Smooth muscle cell (in vitro differentiated cells): ENCODE measurements around the gene MYL7. TPM values are rescaled to one million over a fixed set of nuclear protein-coding genes. Genes with fewer than 3 reads are reported as not detected.
"Not testable (repeated sequence)": the region's sequence is repeated elsewhere in the genome, so short reads cannot be mapped to it uniquely, and the experiment has no call there.

Source experiments
- DNase-seq: peaks from one replicate; lab custom pipeline; 2025; ENCODE audit not compliant: unreplicated experiment; lab: John Stamatoyannopoulos, UW
- H2AFZ ChIP-seq: fragments of 200-600 bp; sonication (generic); 2 replicates; pipeline ENCODE4 v1.6.0; 2016; ENCODE audit warnings: antibody characterized with exemption, low read depth, mild to moderate bottlenecking
- H3F3A ChIP-seq: fragments of 200-600 bp; sonication (generic); 2 replicates; pipeline ENCODE4 v1.6.0; 2017; ENCODE audit warnings: antibody characterized with exemption, low read depth
- H3K27ac ChIP-seq: fragments of 200-600 bp; sonication (generic); 2 replicates; pipeline ENCODE4 v1.5.1; 2016; ENCODE audit warnings: low read depth, mild to moderate bottlenecking
- H3K27me3 ChIP-seq: fragments of 200-600 bp; sonication (generic); 2 replicates; pipeline ENCODE4 v1.6.1; 2016; ENCODE audit warnings: low read depth, mild to moderate bottlenecking
- H3K36me3 ChIP-seq: fragments of 200-600 bp; sonication (generic); 2 replicates; pipeline ENCODE4 v1.5.1; 2016; ENCODE audit warnings: low read depth
- H3K4me1 ChIP-seq: fragments of 200-600 bp; sonication (generic); 2 replicates; pipeline ENCODE4 v1.5.1; 2016; ENCODE audit warnings: low read depth
- H3K4me2 ChIP-seq: fragments of 200-600 bp; sonication (generic); 2 replicates; pipeline ENCODE4 v1.6.0; 2016; ENCODE audit warnings: mild to moderate bottlenecking
- H3K4me3 ChIP-seq: fragments of 200-600 bp; sonication (generic); 2 replicates; pipeline ENCODE4 v1.5.1; 2016; ENCODE audit warnings: mild to moderate bottlenecking
- H3K79me2 ChIP-seq: fragments of 200-600 bp; sonication (generic); 2 replicates; pipeline ENCODE4 v1.6.0; 2016; ENCODE audit warnings: low read depth, mild to moderate bottlenecking
- H3K9ac ChIP-seq: fragments of 200-600 bp; sonication (generic); 2 replicates; pipeline ENCODE4 v1.6.0; 2016; ENCODE audit warnings: low read depth
- H3K9me3 ChIP-seq: fragments of 200-600 bp; sonication (generic); replicated peaks from 2 replicates; pipeline ENCODE4 v1.5.1; 2016; ENCODE audit warnings: low read depth
- H4K20me1 ChIP-seq: fragments of 200-600 bp; sonication (generic); 2 replicates; pipeline ENCODE4 v1.6.0; 2016; ENCODE audit warnings: low read depth
- WGBS: methylation state at CpG from one replicate; pipeline ENCODE4 v1.1.7; 2016; ENCODE audit warnings: low lambda C conversion rate; 5-methylcytosine and 5-hydroxymethylcytosine counted together
- polyA plus RNA-seq: library from polyadenylated mRNA; unstranded; fragments of >200 nt; fragmentation: Nextera tagmentation; extraction: Ambion mirVana; gene quantifications from 2 replicates; pipeline ENCODE4 v1.2.1, GENCODE V29; 2016
- total RNA-seq: library from RNA; depleted of rRNA; stranded (reverse); fragments of >200 nt; gene quantifications from 2 replicates; pipeline ENCODE4 v1.2.3, GENCODE V29; 2014
- TF ChIP-seq, protein P1 (sequence below): fragments of 200-600 bp; sonication (generic); IDR thresholded peaks from 2 replicates; pipeline ENCODE4 v1.5.1; 2017; ENCODE audit warnings: borderline replicate concordance, mild to moderate bottlenecking, antibody characterized with exemption; ENCODE audit not compliant: insufficient read depth, poor library complexity, severe bottlenecking

MYL7 gene
- total and polyA plus RNA-seq, 2 experiments from 2014 or later = 35.8 to 95.1 TPM

DNA sequence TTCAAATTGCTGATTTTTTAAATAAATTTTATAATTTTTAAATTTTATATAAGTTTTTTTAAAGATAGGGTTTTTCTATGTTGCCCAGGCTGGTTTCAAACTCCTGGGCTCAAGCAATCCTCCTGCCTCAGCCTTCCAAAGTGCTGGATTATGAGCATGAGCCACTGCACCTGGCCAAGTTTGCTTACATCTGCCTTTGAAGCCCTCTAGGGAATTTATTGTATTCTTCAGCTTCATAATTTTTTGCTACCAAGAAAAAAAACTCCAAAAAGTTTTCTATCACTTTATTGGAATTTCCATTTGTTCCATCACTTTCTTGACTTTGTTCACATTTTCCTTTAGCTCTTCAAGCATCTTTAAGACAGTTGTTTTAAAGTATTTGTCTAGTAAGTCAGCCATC lies 14.0 kb downstream of the MYL7 start:
- no peak overlapping the region for H3K9ac ChIP-seq
- no peaks in the 10 kb centered on the region for H4K20me1 ChIP-seq
- H3K79me2 ChIP-seq = peaks cover 9% of the 10 kb centered on the region
- H3K27me3 ChIP-seq = no peaks in the 10 kb centered on the region
- no peak overlapping the region for H3K27ac ChIP-seq
- no peak overlapping the region for H2AFZ ChIP-seq
- TF ChIP-seq, protein P1, sequence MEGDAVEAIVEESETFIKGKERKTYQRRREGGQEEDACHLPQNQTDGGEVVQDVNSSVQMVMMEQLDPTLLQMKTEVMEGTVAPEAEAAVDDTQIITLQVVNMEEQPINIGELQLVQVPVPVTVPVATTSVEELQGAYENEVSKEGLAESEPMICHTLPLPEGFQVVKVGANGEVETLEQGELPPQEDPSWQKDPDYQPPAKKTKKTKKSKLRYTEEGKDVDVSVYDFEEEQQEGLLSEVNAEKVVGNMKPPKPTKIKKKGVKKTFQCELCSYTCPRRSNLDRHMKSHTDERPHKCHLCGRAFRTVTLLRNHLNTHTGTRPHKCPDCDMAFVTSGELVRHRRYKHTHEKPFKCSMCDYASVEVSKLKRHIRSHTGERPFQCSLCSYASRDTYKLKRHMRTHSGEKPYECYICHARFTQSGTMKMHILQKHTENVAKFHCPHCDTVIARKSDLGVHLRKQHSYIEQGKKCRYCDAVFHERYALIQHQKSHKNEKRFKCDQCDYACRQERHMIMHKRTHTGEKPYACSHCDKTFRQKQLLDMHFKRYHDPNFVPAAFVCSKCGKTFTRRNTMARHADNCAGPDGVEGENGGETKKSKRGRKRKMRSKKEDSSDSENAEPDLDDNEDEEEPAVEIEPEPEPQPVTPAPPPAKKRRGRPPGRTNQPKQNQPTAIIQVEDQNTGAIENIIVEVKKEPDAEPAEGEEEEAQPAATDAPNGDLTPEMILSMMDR = no peak
- no peak for DNase-seq
- H3K36me3 ChIP-seq = no peaks in the 10 kb centered on the region
- peaks cover 6% of the 10 kb centered on the region for H3F3A ChIP-seq
- H3K9me3 ChIP-seq = peaks cover 8% of the 10 kb centered on the region
- peaks cover 10% of the 10 kb centered on the region for H3K4me1 ChIP-seq
- H3K4me2 ChIP-seq = no peak overlapping the region
- H3K4me3 ChIP-seq = no peak overlapping the region

- H2AFZ ChIP-seq, H3K9ac ChIP-seq, H3F3A ChIP-seq, H3K4me2 ChIP-seq, H4K20me1 ChIP-seq, H3K36me3 ChIP-seq, H3K9me3 ChIP-seq, H3K4me3 ChIP-seq, DNase-seq, H3K27ac ChIP-seq, H3K27me3 ChIP-seq: not testable (repeated sequence)
- Histone ChIP-seq H3K79me2 (peaks cover 15% of the 10 kb centered on the region), H3K4me1 (peaks cover 12% of the 10 kb centered on the region)
- WGBS = 98% methylated on average over 4 of the region's 4 CpGs
Measured at GRCh38 chr7:44126574-44126973, 14.6 kb downstream of the MYL7 start.

- TF ChIP-seq, protein P1 = no peak
- H2AFZ ChIP-seq = no peak overlapping the region
- no peaks in the 10 kb centered on the region for H3K27me3 ChIP-seq
- peaks cover 6% of the 10 kb centered on the region for H3F3A ChIP-seq
- peaks cover 17% of the 10 kb centered on the region for H3K79me2 ChIP-seq
- no peak overlapping the region for H3K9ac ChIP-seq
- H4K20me1 ChIP-seq = no peaks in the 10 kb centered on the region
- H3K36me3 ChIP-seq = no peaks in the 10 kb centered on the region
- WGBS = 93% methylated on average over 6 of the region's 6 CpGs
- H3K4me3 ChIP-seq = no peak overlapping the region
- peaks cover 8% of the 10 kb centered on the region for H3K9me3 ChIP-seq
- no peak overlapping the region for H3K27ac ChIP-seq
- no peak overlapping the region for H3K4me2 ChIP-seq
- no peak for DNase-seq
- H3K4me1 ChIP-seq = peaks cover 12% of the 10 kb centered on the region
Measured at GRCh38 chr7:44124822-44125202, 16.3 kb downstream of the MYL7 start.

DNA sequence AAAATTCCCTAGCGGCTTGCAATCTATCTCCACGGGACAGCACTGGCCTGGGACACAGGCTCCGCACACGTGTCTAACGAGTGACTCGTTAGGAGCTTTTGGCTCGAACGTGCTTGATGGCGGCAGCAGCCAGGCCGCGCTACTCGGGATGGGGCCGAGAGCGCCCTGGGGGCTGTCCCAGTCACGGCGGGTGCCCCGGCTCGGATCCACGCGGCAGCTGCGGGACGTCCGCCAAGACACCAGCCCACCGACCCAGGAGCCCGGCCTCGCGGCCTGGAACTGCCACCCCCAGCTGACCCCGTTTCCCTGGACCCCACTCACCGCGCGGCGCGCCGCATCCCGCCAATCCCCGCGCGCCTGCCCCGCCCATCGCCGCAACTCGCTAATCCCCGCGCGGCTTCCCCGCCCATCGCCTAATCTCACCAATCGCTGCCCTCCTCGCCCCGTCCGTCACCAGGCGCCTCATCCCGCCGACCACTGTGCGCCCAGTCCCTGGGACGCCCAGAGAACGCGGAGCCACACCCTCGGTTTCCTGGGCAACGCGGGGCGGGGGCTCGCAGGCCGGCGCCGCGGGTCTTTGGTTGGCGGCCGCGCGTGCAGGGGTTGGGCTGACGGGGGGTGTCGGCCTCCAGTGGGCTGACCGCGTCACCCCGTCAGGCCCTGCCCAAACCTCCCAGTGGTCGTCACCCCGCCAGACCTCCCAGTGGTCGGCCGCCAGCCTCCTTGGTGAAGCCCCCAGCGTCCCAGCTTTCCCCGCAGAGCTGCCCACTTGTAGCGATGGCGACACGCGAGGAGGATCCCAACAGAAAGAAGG lies 17.7 kb downstream of the MYL7 start, which contains the start of gene POLD2:
Gene POLD2, minus strand, starts transcription at position 359 of the 814 bp plus-strand sequence. CDS start 1,495 bp downstream, outside the sequence.
- peaks cover 8% of the 10 kb centered on the region for H3K9me3 ChIP-seq
- H3K4me3 ChIP-seq = peak within 1 kb of the TSS; percentile 73
- DNase-seq = peak; percentile 94
- peaks cover 6% of the 10 kb centered on the region for H3F3A ChIP-seq
- H3K36me3 ChIP-seq = no peaks in the 10 kb centered on the region
- H3K4me2 ChIP-seq = peak within 1 kb of the TSS; percentile 97
- WGBS = under 1% methylated on average over 60 of the region's 86 CpGs
- H3K4me1 ChIP-seq = peaks cover 12% of the 10 kb centered on the region
- peak within 1 kb of the TSS; percentile 95 for H2AFZ ChIP-seq
- H3K79me2 ChIP-seq = peaks cover 17% of the 10 kb centered on the region
- TF ChIP-seq, protein P1 = no peak
- no peaks in the 10 kb centered on the region for H3K27me3 ChIP-seq
- peak within 1 kb of the TSS; percentile 90 for H3K9ac ChIP-seq
- peak within 1 kb of the TSS; percentile 77 for H3K27ac ChIP-seq
- H4K20me1 ChIP-seq = no peaks in the 10 kb centered on the region
